K562 (cell line): ENCODE results near the gene HSPE1. TPM values are rescaled to one million over a fixed set of nuclear protein-coding genes. Genes with fewer than 3 reads are reported as not detected.
A peak's percentile ranks its signal among the peaks of the same experiment; 100 is the strongest.

Experiments used
- ARID2 ChIP-seq: fragments of 450-650 bp; IDR thresholded peaks from 2 replicates; pipeline ENCODE4 v1.6.1; 2017; ENCODE audit warnings: antibody characterized with exemption, mild to moderate bottlenecking
- BHLHE40 ChIP-seq: IDR thresholded peaks from 2 replicates; pipeline ENCODE4 v1.6.1; 2011; ENCODE audit warnings: low read length, improper control_type of control experiment
- BRCA1 ChIP-seq, 2 experiments: fragments of 450-650 bp in 1 of 2; sonication (generic) in 1 of 2; formaldehyde crosslinking in 1 of 2; IDR thresholded peaks; 2 replicates each; pipeline versions ENCODE4 v1.5.0 to v1.6.1; 2017 to 2020; ENCODE audit warnings: mild to moderate bottlenecking in 1 of 2, missing genetic modification reagents in 1 of 2
- ELK3 ChIP-seq: fragments of 450-650 bp; formaldehyde crosslinking; IDR thresholded peaks from 2 replicates; pipeline ENCODE4 v1.4.0; 2020; ENCODE audit warnings: mild to moderate bottlenecking
- GATAD2A ChIP-seq: fragments of 450-650 bp; IDR thresholded peaks from 2 replicates; pipeline ENCODE4 v1.6.1; 2017
- IFI16 ChIP-seq: fragments of 250-450 bp; sonication (Bioruptor Pico); IDR thresholded peaks from 2 replicates; pipeline ENCODE4 v2.1.2; 2022; ENCODE audit warnings: mild to moderate bottlenecking, inconsistent platforms
- KDM2B ChIP-seq: fragments of 250-450 bp; sonication (Bioruptor Pico); IDR thresholded peaks from 2 replicates; pipeline ENCODE4 v1.8.0; 2021; ENCODE audit warnings: mild to moderate bottlenecking, moderate library complexity
- MYBL2 ChIP-seq, 2 experiments: fragments of 450-650 bp in 1 of 2; sonication (generic) in 1 of 2; formaldehyde crosslinking in 1 of 2; IDR thresholded peaks; 2 replicates each; pipeline versions ENCODE4 v1.6.1 to v1.8.1; 2017 to 2022; ENCODE audit warnings: borderline replicate concordance in 1 of 2, inconsistent platforms in 1 of 2, low read depth in 1 of 2, mild to moderate bottlenecking in 1 of 2, missing genetic modification reagents in 1 of 2, moderate library complexity in 1 of 2
- NONO ChIP-seq, 2 experiments: fragments of 200-400 bp in 1 of 2; fragments of 450-650 bp in 1 of 2; formaldehyde crosslinking in 1 of 2; IDR thresholded peaks; 2 replicates each; pipeline ENCODE4 v1.6.1; 2017; ENCODE audit warnings: low read depth in 2 of 2, mild to moderate bottlenecking in 2 of 2, moderate library complexity in 2 of 2, low read length in 1 of 2
- POLR3A ChIP-seq: IDR thresholded peaks from 2 replicates; pipeline ENCODE4 v1.6.1; 2011; ENCODE audit warnings: borderline replicate concordance, mild to moderate bottlenecking, moderate library complexity; ENCODE audit not compliant: insufficient read length, insufficient read depth; ENCODE audit errors: extremely low read depth
- RB1 ChIP-seq: fragments of 450-650 bp; IDR thresholded peaks from 2 replicates; pipeline ENCODE4 v1.6.1; 2017; ENCODE audit warnings: low read depth, mild to moderate bottlenecking
- SLC30A9 ChIP-seq: fragments of 250-450 bp; sonication (Bioruptor Pico); IDR thresholded peaks from 2 replicates; pipeline ENCODE4 v1.8.0; 2022; ENCODE audit warnings: mild to moderate bottlenecking, moderate library complexity
- SMAD3 ChIP-seq: fragments of 450-650 bp; formaldehyde crosslinking; conservative IDR thresholded peaks from 2 replicates; pipeline ENCODE4 v1.4.0; 2020; ENCODE audit warnings: mild to moderate bottlenecking
- ZBTB5 ChIP-seq: fragments of 450-650 bp; IDR thresholded peaks from 2 replicates; pipeline ENCODE4 v1.6.1; 2017; ENCODE audit warnings: antibody characterized with exemption
- ZKSCAN8 ChIP-seq: fragments of 200-800 bp; sonication (Bioruptor generic); IDR thresholded peaks from 2 replicates; pipeline ENCODE4 v1.6.1; 2016; ENCODE audit warnings: missing genetic modification characterization, missing compliant biosample characterization
- ZNF175 ChIP-seq: fragments of 200-800 bp; sonication (Bioruptor generic); IDR thresholded peaks from 2 replicates; pipeline ENCODE4 v1.6.1; 2016; ENCODE audit warnings: low read depth, mild to moderate bottlenecking, missing genetic modification characterization, missing compliant biosample characterization
- ZNF282 ChIP-seq: sonication (generic); formaldehyde crosslinking; IDR thresholded peaks from 2 replicates; pipeline ENCODE4 v1.8.1; 2023; ENCODE audit warnings: missing genetic modification reagents
- ZNF592 ChIP-seq: fragments of 450-650 bp; IDR thresholded peaks from 2 replicates; pipeline ENCODE4 v1.6.1; 2017; ENCODE audit warnings: antibody characterized with exemption, mild to moderate bottlenecking
- ZNF699 ChIP-seq: fragments of 250-450 bp; sonication (Bioruptor Pico); IDR thresholded peaks from 2 replicates; pipeline ENCODE4 v1.8.0; 2021; ENCODE audit warnings: mild to moderate bottlenecking, moderate library complexity; ENCODE audit not compliant: insufficient replicate concordance
- polyA plus RNA-seq, 8 experiments: library from polyadenylated mRNA; depleted of rRNA in 4 of 8; stranded (reverse) in 5 of 8; unstranded in 3 of 8; fragments of >200 nt; fragmentation: Nextera tagmentation in 2 of 8; fragmentation: Illumina TruSeq in 1 of 8; extraction: Ambion mirVana in 2 of 8; extraction: Trizol in 1 of 8; gene quantifications; 2 replicates each; pipeline versions ENCODE4 v1.2.1 to v1.2.3, GENCODE V29; 2011 to 2014; ENCODE audit warnings: inconsistent platforms in 1 of 8, missing spikeins in 1 of 8
- total RNA-seq, 7 experiments: library from RNA; depleted of rRNA in 6 of 7; stranded (reverse); fragments of >200 nt in 6 of 7; fragmentation: Illumina TruSeq in 2 of 7; extraction: Trizol in 2 of 7; gene quantifications; 2 replicates each; pipeline versions ENCODE4 v1.2.1 to v1.2.3, GENCODE V29; 2011 to 2021; ENCODE audit warnings: low replicate concordance in 1 of 7

Gene HSPE1
- total and polyA plus RNA-seq, 9 of the 15 experiments (the other 6 are each of a cell fraction or from before 2014, with no cell fraction given) = 223 to 1,007 (median 612) TPM

GRCh38 chr2:197499594-197500502, at the start of gene HSPE1, which contains the start of gene HSPD1 (continued):
- no peak for TF ChIP-seq IFI16 (CRISPR knock-in tag)
- no peak for TF ChIP-seq ZKSCAN8 (CRISPR knock-in tag)
- no peak for TF ChIP-seq BRCA1 (IDR thresholded peaks at IDR 0.05)
- TF ChIP-seq BRCA1 (CRISPR knock-in tag; IDR thresholded peaks at IDR 0.05) = no peak
- TF ChIP-seq GATAD2A = no peak
- peak; percentile 87 for TF ChIP-seq ZBTB5
- TF ChIP-seq BHLHE40 = peak; percentile 48
- TF ChIP-seq ZNF699 (CRISPR knock-in tag) = no peak
- no peak for TF ChIP-seq ARID2
- no peak for TF ChIP-seq POLR3A
- 0 out of 2 replicates have a peak, but pooled peaks have one; percentile 41 for TF ChIP-seq ZNF592
- no peak for TF ChIP-seq ELK3 (CRISPR knock-in tag)
- no peak for TF ChIP-seq KDM2B (CRISPR knock-in tag)
- peak; percentile 96 for TF ChIP-seq RB1
- no peak for TF ChIP-seq SLC30A9 (CRISPR knock-in tag)
- no peak for TF ChIP-seq ZNF175 (CRISPR knock-in tag)
- TF ChIP-seq NONO (IDR thresholded peaks at IDR 0.05; ENCODE audit: low read depth in 2 of 2, low read length in 1 of 2) = peak; percentile 71 to 84; a peak in 2 of 4 replicates
- TF ChIP-seq ZNF282 (CRISPR knock-in tag) = no peak
- TF ChIP-seq SMAD3 (CRISPR knock-in tag) = 0 out of 2 replicates have a peak, but pooled peaks have one; percentile 21
- TF ChIP-seq MYBL2 (IDR thresholded peaks at IDR 0.05; ENCODE audit: low read depth) = no peak
- TF ChIP-seq MYBL2 (CRISPR knock-in tag; IDR thresholded peaks at IDR 0.05; ENCODE audit: borderline replicate concordance) = no peak
